ENCODE results near the gene DVL3. TPM values are rescaled to one million over a fixed set of nuclear protein-coding genes. Genes with fewer than 3 reads are reported as not detected.

DVL3 gene
- total and polyA plus RNA-seq, 4 donors, result 8.6 to 26.3 (median 17.4) TPM

- Histone ChIP-seq H3K27me3 (ENCODE audit: control insufficient read depth in 4 of 4, insufficient read depth in 4 of 4, low read length in 3 of 4) (no peaks in the 10 kb centered on the region), H3K9me3 (ENCODE audit: control insufficient read depth in 4 of 4, low read length in 3 of 4) (no peaks in the 10 kb centered on the region), H3K27ac (ENCODE audit: low read depth in 1 of 2, low read length in 2 of 2) (no peak overlapping the region), H3K4me3 (ENCODE audit: low read depth in 1 of 3, low read length in 3 of 3) (no peak overlapping the region), H3K4me1 (ENCODE audit: control insufficient read depth in 4 of 4, insufficient read depth in 4 of 4, low read length in 3 of 4) (peaks cover 6 to 29% (median 19%) of the 10 kb centered on the region in 4 donors), H3K36me3 (ENCODE audit: control insufficient read depth in 4 of 4, insufficient read depth in 3 of 4, low read depth in 1 of 4, low read length in 3 of 4) (peaks cover 20 to 62% (median 41%) of the 10 kb centered on the region in 4 donors), H3K9ac (ENCODE audit: low read depth in 1 of 2, low read length in 2 of 2) (no peak overlapping the region)
- TF ChIP-seq RXRA (IDR thresholded peaks at IDR 0.05) (no peak), TAF1 (conservative IDR thresholded peaks at IDR 0.05) (no peak), ATF3 (IDR thresholded peaks at IDR 0.05) (no peak), HNF4A (conservative IDR thresholded peaks at IDR 0.05) (no peak), GABPA (IDR thresholded peaks at IDR 0.05 in 1 of 2, conservative IDR thresholded peaks at IDR 0.05 in 1 of 2) (no peak), HNF4G (IDR thresholded peaks at IDR 0.05) (no peak), JUND (IDR thresholded peaks at IDR 0.05) (no peak), NR2F2 (IDR thresholded peaks at IDR 0.05) (no peak), EGR1 (IDR thresholded peaks at IDR 0.05; ENCODE audit: low read depth in 2 of 2) (no peak), RAD21 (IDR thresholded peaks at IDR 0.05) (no peak), YY1 (IDR thresholded peaks at IDR 0.05) (no peak), FOXA1 (IDR thresholded peaks at IDR 0.05) (no peak)
- TF ChIP-seq, protein P1, sequence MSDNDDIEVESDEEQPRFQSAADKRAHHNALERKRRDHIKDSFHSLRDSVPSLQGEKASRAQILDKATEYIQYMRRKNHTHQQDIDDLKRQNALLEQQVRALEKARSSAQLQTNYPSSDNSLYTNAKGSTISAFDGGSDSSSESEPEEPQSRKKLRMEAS (IDR thresholded peaks at IDR 0.05), result no peak
- TF ChIP-seq, protein P2, sequence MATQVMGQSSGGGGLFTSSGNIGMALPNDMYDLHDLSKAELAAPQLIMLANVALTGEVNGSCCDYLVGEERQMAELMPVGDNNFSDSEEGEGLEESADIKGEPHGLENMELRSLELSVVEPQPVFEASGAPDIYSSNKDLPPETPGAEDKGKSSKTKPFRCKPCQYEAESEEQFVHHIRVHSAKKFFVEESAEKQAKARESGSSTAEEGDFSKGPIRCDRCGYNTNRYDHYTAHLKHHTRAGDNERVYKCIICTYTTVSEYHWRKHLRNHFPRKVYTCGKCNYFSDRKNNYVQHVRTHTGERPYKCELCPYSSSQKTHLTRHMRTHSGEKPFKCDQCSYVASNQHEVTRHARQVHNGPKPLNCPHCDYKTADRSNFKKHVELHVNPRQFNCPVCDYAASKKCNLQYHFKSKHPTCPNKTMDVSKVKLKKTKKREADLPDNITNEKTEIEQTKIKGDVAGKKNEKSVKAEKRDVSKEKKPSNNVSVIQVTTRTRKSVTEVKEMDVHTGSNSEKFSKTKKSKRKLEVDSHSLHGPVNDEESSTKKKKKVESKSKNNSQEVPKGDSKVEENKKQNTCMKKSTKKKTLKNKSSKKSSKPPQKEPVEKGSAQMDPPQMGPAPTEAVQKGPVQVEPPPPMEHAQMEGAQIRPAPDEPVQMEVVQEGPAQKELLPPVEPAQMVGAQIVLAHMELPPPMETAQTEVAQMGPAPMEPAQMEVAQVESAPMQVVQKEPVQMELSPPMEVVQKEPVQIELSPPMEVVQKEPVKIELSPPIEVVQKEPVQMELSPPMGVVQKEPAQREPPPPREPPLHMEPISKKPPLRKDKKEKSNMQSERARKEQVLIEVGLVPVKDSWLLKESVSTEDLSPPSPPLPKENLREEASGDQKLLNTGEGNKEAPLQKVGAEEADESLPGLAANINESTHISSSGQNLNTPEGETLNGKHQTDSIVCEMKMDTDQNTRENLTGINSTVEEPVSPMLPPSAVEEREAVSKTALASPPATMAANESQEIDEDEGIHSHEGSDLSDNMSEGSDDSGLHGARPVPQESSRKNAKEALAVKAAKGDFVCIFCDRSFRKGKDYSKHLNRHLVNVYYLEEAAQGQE (IDR thresholded peaks at IDR 0.05), result no peak
- WGBS, result 96% methylated on average over 13 of the region's 13 CpGs
- no peak for DNase-seq (ENCODE audit: low spot score)
These were observed 23.5 kb downstream of the DVL3 start for GRCh38 chr3:184178521-184179138.

DNA sequence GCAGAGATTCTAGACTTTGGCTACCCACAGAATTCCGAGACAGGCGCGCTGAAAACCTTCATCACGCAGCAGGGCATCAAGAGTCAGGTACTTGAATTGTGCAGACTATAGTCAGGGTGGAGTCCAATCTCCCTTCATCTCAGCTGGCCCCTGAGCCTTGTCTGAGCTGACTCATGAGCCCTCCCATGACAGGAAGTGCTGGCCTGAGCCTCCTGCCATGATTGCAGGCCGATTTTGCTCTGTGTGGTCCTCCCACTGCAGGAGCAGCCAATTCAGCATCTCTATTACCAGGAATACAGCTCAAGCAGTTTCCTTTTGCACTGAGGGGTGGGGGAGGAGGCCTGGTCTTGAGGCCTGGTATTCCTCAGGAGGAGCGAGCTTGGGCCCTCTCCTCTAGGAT lies 25.0 kb downstream of the DVL3 start:
- no peak overlapping the region for H3K9ac ChIP-seq (ENCODE audit: low read depth in 1 of 2, low read length in 2 of 2)
- no peak overlapping the region for H3K4me3 ChIP-seq (ENCODE audit: low read depth in 1 of 3, low read length in 3 of 3)
- no peaks in the 10 kb centered on the region for H3K27me3 ChIP-seq (ENCODE audit: control insufficient read depth in 4 of 4, insufficient read depth in 4 of 4, low read length in 3 of 4)
- no peaks in the 10 kb centered on the region for H3K9me3 ChIP-seq (ENCODE audit: control insufficient read depth in 4 of 4, low read length in 3 of 4)
- H3K27ac ChIP-seq (ENCODE audit: low read depth in 1 of 2, low read length in 2 of 2), result no peak overlapping the region
- H3K4me1 ChIP-seq (ENCODE audit: control insufficient read depth in 4 of 4, insufficient read depth in 4 of 4, low read length in 3 of 4), result peaks cover 6 to 29% (median 20%) of the 10 kb centered on the region in 4 donors
- DNase-seq (ENCODE audit: low spot score), result no peak
- WGBS, result 92% methylated on average over 6 of the region's 6 CpGs
- TF ChIP-seq FOXA1 (IDR thresholded peaks at IDR 0.05) (no peak), EGR1 (IDR thresholded peaks at IDR 0.05; ENCODE audit: low read depth in 2 of 2) (no peak), RAD21 (IDR thresholded peaks at IDR 0.05) (no peak), JUND (IDR thresholded peaks at IDR 0.05) (no peak), HNF4A (conservative IDR thresholded peaks at IDR 0.05) (no peak), RXRA (IDR thresholded peaks at IDR 0.05) (no peak), FOXA2 (IDR thresholded peaks at IDR 0.05) (no peak), YY1 (IDR thresholded peaks at IDR 0.05) (no peak), NR2F2 (IDR thresholded peaks at IDR 0.05) (no peak), ATF3 (IDR thresholded peaks at IDR 0.05) (no peak)
- TF ChIP-seq, protein P2 (IDR thresholded peaks at IDR 0.05), result no peak
- TF ChIP-seq, protein P1 (IDR thresholded peaks at IDR 0.05), result no peak
- TF ChIP-seq, protein P3, sequence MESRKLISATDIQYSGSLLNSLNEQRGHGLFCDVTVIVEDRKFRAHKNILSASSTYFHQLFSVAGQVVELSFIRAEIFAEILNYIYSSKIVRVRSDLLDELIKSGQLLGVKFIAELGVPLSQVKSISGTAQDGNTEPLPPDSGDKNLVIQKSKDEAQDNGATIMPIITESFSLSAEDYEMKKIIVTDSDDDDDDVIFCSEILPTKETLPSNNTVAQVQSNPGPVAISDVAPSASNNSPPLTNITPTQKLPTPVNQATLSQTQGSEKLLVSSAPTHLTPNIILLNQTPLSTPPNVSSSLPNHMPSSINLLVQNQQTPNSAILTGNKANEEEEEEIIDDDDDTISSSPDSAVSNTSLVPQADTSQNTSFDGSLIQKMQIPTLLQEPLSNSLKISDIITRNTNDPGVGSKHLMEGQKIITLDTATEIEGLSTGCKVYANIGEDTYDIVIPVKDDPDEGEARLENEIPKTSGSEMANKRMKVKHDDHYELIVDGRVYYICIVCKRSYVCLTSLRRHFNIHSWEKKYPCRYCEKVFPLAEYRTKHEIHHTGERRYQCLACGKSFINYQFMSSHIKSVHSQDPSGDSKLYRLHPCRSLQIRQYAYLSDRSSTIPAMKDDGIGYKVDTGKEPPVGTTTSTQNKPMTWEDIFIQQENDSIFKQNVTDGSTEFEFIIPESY (IDR thresholded peaks at IDR 0.05), result no peak
- H3K36me3 ChIP-seq (ENCODE audit: control insufficient read depth in 4 of 4, insufficient read depth in 3 of 4, low read depth in 1 of 4, low read length in 3 of 4), result peaks cover 20 to 70% (median 46%) of the 10 kb centered on the region in 4 donors
